Esophagus mucosa (tissue), 1 donor: ENCODE results near the gene TRDN. TPM values are rescaled to one million over a fixed set of nuclear protein-coding genes. Genes with fewer than 3 reads are reported as not detected.

ENCODE experiments used
- ATAC-seq: fragments of 200-7000 bp; cut with Tn5 transposase; one replicate; pipeline ENCODE4 v1.9.1; 2020
- total RNA-seq: library from RNA; stranded (reverse); gene quantifications from one replicate; pipeline ENCODE4 v1.2.4, GENCODE V29; 2023
- donor health status: DM: yes; HTN: yes; CAD: no.

Gene TRDN, protein sequence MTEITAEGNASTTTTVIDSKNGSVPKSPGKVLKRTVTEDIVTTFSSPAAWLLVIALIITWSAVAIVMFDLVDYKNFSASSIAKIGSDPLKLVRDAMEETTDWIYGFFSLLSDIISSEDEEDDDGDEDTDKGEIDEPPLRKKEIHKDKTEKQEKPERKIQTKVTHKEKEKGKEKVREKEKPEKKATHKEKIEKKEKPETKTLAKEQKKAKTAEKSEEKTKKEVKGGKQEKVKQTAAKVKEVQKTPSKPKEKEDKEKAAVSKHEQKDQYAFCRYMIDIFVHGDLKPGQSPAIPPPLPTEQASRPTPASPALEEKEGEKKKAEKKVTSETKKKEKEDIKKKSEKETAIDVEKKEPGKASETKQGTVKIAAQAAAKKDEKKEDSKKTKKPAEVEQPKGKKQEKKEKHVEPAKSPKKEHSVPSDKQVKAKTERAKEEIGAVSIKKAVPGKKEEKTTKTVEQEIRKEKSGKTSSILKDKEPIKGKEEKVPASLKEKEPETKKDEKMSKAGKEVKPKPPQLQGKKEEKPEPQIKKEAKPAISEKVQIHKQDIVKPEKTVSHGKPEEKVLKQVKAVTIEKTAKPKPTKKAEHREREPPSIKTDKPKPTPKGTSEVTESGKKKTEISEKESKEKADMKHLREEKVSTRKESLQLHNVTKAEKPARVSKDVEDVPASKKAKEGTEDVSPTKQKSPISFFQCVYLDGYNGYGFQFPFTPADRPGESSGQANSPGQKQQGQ
- total RNA-seq = not detected

DNA sequence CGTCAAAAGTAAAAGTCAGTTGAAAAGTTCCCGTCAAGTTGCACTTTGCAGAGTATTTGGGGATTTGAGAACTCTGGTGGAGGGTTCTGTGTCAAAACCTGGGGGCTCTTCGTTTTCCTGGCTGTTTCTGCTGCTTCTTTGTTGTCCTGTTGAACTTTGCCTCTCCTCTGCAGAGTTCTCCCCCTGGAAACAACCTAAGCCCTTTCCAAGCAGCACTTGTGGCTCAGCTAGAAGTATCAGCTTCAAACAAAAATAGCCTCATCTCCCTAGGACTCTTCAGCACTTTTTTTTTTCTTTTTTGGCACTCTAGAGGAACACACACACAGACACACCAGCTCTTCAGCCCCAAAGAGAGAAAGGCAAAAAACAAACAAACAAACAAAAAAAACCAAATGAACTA, at the start of gene TRDN:
TSS of gene TRDN (minus strand) at position 169 of the 400 bp plus-strand sequence. CDS start 175 bp downstream, outside the sequence.
- no peak for ATAC-seq

DNA sequence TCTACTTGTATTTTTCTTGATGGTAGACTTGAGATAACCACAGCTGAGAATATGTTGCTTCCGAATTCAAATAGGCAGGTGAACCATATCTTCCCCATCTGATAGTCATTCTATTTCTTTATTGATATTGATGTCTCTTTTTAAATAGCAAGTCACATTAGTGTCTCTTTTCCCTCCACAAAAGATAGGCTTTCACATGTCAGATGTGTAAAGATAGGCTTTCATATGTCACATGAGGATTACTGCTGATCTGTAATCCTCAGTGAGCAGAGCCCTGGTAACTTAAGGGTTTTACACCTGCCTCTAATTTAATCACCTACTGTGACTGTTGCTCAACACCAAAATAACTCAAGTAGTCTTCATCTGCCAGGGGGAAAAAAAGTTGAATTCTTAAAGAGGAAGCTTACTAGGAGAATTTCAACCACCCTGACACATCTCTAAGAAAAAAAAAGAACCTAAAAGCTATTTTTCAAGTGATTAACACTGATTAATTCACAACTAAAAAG, 45.3 kb upstream of the TRDN start:
- ATAC-seq = no peak

DNA sequence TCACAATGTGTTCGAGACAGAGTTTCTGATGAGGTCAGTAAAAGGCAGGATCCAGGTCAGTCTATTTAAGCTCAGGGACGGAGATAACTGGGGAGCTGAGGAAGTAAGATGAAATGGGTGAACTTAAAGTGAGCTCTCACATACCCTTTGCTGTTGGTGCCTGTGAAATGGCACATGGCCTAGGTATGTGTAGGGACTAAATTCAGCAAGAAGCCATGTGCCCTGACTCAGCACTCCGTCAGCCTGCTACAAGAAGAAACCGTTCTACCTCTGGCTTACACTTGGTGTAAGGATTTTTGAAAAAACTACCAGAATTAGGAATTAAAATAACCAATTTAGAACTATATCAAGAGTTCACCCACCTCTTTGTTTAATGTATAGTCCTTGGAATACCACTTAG, 41.1 kb upstream of the TRDN start:
- no peak for ATAC-seq

DNA sequence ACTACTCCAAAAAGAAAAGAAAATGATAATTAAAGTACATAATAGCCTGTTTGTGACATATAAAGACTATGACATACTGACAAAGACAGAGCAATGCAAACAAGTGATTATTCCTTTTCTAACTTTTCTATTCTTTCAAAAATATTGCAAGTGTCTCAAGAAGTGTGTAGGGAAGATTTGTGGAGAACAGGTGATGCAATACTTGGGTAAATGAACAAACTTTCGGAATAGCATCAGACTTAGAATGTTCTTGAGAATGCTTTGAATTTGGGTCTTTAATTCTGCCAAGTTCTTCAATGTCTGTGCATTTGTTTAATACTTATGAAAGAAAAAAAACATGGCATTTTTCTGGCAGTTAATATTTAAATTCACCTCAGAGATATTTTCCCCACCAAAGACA, 40.0 kb upstream of the TRDN start:
- no peak for ATAC-seq

DNA sequence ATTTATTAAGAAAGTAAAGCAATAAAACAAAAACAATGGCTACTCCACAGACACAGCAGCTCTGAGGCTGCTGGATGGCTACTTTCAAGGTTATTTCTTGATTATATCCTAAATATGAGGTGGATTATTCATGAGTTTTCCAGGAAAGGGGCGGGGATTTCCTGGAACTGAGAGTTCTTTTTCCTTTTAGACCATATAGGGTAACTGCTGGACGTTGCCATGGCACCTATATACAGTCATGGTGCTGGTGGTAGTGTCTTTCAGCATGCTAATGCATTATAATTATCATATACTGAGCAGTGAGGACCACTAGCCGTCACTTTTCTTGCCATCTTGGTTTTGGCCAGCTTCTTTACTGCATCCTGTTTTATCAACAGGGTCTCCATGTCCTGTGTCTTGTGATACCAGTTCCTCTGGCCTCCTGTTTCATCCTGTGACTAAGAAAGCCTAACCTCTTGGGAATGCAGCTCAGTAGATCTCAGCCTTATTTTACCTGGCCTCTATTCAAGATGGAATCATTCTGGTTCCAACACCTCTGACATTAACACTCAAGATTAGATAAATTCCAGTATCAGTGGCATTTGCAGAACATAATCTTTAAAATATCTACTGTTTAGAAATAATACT, 32.3 kb upstream of the TRDN start:
- no peak for ATAC-seq

DNA sequence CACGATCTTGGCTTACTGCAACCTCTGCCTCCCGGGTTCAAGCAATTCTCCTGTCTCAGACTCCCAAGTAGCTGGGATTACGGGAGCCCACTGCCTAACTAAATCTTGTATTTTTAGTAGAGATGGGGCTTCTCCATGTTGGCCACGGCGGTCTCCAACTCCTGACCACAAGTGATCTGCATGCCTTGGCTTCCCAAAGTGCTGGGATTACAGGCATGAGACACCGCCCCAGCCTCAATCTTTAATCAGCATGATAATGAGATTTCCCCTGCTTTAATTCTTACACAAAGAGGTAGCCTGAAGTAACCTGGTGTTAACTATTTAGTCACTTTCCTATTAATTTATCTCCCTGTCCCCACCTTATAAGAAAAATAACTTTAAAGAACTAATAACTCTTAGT, 31.3 kb upstream of the TRDN start:
- no peak for ATAC-seq

DNA sequence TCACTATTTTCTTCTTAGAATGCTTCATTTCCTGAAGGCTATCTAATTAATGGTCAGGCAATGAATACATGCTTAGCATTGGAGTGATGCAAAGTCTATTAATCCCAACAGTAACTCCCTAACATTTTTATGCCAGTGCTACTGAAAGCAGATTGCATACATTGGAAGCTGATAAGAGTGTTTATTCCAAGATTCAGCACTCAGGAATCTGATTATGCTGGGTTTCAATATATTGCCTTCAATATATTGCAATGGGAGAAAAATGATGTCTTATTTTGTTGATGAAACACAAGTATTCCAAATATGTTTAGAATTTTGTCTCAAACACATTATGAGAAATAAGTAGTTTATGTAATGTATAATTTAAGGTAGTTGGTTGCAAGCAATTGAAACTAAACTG, 26.7 kb upstream of the TRDN start:
- no peak for ATAC-seq

DNA sequence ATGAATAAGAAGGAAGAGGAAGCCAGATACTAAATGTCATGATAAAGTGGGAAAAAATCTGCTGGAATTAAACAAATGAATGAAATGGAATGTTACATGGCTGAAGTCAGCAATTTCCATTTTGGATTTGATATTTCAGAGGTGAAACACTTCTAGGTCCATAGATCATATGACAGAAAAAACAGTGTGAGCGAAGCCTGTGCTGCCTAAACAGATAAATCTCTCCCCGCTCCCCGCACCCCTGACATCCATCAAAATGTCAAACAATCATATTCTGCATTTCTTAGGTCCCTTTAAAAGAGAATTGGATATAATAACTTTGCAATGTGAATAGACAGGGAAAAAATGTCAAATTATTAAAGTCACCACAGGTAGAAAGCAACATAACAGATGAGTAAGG, 26.0 kb upstream of the TRDN start:
- no peak for ATAC-seq

DNA sequence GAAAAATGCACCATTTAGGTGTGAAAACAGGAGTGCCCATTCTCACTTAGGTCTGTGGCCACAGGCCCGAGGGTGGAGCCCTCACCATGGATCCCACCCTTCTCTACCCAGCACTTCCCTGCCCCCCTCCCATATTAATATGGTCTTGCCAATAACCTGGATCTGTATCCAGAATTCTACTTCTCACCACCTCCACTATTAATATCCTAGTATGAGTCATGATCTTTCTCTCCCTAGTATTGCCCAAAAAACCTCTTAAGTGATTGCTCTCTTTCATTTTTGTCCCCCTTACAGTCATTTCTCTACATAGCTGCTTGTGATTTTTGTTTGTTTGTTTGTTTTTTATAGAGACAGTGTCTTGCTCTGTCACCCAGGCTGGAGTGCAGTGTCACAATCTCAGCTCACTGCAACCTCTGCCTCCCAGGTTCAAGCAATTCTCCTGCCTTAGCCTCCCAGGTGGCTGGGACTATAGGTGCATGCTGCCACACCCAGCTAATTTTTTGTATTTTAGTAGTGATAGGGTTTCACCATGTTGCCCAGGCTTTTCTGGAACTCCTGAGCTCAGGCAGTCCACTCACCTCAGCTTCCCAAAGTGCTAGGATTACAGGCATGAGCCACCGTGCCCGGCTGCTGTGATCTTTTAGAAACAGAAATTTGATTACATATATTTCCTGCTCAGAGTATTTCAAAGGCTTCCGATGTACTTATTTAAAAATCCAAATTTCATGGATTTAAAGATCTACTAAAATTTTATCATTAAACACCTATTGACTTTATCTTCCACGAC, 24.5 kb upstream of the TRDN start:
- ATAC-seq = no peak

DNA sequence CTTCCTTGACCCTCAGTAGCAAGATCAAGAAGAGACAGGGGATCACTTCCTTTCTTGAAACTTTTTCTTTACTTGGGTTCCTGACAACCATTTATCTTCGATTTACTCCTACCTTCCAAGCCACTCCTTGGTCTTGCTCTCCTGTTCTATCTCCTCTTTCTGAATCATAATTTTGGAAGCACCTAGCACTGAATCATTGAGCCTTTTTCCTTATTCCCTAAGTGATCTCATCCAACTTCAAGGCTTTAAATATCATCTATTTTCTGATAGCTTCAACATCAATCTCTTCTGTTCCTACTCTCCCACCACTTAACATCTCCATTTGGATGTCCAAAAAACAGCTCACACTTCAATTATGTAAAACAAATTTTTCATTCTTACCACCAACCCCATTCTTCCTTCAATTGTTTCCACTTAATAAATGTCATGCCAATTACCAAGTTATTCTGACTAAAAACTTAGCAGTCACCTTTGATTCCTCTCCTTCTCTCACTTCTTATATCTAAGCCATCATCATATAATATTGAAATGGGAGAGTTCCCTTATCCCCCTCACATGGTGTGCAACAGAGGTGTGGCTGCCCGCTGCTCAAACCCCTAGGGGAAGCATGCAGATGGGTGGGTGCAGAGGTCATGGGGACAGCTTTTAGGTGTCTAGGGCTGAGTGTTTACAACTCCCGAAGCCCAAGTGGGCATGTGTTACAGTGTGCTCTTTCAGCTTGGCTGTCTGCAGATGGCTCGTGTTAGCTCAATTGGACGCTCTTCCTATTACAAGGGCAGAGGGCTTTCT, 23.4 kb upstream of the TRDN start:
- no peak for ATAC-seq

DNA sequence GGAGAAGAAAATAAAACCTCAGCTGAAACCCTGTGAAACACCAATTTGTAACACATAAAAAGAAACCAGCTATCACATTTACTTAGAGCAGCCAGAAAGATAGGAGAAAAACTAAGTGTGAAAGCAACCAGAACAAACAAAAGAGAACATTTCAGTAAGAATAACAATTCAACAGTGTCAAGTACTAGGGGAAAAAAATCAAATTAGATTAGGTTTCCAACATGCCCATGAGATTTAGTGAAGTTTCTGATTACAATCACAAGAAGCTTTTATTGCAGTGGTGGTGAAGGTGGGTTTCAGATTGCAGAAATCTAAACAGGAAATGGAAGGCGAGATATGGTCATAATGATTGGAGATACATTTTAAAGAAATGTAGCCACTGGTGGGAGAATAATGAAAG, 22.1 kb upstream of the TRDN start:
- ATAC-seq = no peak

DNA sequence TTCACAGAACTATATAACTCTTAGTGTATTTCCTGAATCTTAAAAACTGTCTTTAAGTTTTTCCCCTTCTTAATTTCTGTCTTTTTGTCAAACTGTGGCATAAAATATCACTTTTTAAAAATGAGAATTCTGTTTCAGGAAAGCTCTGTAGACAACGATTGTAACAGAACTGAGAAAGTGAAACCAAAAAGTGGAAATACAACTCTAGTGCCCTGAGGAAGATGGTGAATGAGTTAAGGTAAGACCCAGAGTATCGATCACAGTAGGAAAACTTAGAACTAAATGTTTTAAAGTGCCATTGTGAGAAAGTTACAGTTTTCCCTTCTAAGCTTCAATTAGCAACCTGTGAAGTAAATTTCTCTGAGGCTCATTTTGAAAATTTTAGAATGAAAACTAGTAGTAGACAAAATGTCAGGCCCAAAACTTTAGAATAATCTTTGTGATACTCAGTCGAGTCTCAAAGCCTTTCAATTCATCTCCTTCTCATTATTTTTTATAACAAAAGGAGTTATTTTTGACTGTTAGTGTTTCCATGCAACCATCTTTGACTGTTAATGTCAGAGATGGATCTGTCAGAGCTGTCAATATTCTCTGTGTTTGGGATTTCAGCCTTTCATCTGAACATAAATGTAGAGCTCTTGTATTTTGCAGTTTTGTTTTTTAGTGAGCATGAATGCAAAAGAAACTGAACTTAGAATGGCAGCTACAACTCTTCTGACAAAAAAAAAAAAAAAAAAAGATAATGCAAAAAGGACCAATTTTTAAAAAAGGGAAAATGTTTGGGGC, 19.0 kb upstream of the TRDN start:
- ATAC-seq = no peak

DNA sequence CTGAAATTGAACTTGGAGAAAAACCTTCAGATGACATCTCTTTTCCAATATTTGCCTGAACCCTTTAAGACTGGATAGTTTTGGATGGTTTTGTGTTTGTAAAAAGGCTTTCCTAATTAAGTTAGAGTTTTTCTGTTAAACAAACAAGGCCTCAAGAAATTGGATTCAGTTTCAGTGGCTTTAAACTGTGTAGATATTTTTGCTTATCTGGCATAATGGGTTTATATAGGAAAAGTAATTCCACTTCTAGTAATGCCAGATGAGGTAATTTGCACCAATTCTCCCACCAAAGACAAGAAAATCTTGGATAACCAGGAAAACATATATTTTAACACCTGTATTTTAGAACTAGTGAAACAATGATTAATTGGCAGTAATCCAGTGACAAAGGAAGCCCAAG, 12.0 kb upstream of the TRDN start:
- no peak for ATAC-seq

DNA sequence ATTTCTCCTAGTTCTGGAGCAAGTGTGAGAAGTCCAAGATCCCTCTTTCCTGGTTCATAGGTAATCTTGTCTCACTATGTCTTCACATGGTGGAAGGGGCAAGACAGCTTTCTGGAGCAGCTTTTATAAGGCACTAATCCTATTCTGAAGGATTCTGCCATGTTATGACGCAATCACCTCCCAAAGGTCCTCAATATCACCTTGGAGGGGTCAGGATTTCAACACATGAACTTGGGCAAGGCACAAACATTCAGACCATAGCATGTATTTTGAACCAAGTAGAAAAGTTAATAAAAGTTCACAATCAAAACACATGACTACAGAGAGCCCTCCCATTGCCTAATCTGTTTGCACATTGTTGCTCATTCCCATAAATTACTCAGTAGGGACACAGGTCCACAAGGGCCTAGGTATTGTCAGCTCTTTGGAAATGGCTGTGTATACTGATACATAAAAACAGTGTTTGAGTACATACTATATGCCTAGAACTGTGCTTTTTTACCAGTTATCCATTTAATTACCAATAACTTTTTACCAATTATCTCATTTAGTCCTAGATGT, 11.3 kb upstream of the TRDN start:
- ATAC-seq = no peak

DNA sequence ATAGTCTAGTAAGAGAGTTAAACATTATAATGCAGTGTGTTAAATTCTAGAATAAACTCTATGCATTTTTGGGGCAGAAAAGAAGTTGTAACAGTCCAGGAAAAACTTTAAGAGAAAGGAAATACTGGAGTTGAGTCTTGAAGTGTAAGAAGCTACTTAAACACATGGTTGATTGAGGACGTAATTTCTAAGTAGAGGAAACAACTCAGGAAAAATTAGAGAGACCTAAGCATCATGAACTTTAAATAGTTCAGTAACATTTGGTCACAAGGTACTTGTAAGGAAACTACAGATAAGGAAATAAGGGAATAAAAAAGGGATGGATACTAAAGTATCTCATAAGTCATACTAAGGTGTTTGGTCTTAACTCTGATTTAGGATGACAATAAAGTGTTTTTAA, 4.7 kb upstream of the TRDN start:
- ATAC-seq = no peak

DNA sequence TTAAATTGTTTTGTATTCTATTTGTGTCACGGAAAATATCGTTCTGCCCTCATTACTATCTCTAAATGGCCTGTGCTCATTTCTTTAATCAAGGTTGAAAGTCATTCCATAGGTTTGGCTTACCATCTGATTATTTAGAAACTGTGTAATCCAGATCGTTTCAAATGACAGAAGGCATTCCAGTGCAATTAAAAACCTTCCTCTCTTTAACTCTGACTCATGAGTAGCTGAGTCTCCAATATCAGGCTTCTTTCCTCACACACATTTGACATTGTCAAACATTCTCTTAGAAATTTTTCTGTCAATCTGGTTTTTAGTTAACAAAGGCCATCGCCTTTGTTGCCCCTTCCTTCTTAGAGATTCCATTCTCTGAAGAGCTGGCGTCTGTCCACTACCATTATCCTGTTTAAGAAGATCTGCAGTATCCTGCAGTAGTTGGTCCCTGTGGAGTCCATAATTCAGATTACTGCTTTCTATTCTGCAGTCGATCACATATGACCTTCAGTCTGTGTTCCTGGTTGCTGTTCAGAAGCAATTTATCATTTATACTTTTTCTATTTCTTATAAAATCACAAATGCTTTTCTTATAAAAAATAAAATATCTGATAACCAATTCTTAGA, 3.9 kb upstream of the TRDN start:
- no peak for ATAC-seq

DNA sequence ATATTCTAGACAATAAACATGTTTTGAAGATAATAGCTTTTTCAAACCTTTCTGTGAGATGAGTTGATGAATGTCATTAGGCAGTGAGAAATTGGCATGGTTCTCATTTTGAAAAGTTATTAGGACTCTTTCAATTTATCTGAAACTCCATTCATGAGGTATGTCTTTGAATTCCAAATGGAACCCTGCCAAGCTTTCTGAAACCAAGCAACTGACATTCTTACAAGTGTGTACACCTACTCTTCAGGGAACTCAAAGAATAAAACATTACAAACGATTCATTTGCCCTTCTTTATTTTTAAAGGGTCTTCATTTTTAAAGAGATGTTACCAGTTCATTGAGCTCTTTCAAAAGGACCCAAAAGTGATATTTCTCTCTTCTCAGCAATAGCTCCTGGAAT, 2.1 kb upstream of the TRDN start:
- no peak for ATAC-seq

DNA sequence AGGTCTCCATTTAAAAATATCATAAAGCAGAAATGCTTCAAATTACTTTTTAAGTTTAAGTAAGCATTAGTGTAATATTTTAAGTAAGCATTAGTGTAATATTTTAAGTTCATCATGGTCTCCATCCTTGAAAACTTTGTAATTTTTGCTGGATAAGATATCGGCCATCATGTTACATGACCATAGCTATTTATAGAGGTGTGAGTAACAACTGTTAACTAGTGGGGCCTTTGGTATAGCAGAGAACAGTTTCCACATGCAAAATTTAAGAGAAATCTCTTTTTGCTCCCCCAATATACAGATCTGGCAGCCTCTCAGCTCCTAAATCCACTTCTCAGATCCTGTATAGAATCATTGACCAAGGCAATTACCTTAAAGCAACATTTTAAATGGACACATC, 468 bp downstream of the TRDN start:
- ATAC-seq = no peak

DNA sequence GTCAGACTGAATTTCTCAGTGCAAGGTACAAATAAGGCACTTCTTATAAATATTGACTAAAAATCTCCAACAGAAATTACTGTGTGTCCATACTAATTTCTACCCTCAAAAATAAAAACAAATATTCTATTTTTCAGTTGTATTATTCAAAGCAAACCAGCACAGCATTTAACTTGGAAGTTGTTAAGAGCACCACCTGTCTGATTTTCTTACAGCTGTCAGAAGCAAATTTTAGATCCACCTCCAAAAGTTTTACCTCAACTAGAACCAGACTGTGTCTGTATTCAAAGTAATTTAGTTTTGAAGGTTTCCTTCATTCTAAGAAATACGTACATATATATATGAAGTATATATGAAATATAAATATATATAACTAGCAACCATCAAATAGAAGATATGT, 1.2 kb downstream of the TRDN start:
- ATAC-seq = no peak

DNA sequence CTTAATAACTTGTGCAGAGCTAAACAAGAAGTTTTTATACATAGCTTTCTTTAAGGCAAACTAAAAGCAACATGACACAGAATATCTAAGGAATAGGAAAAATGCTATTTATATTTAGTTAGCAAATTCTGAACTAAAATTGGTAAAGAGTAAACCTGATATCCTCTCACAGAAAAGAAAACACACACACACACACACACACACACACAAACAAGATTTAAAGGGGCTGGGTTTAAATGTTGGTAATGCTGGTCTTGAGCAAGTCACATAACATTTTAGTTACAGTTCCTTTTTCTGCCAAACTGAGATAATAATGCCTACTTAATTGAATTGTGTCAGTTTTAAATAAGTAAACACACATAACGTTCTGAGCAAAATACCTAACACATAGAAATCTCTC, 1.6 kb downstream of the TRDN start:
- ATAC-seq = no peak
